ENCODE data around the gene ZMYND12.

GRCh38 chr1:42403880-42404400 lies 51.9 kb downstream of the ZMYND12 start:
- TF ChIP-seq CTCF (conservative IDR thresholded peaks at IDR 0.05; ENCODE audit: low read depth, low read length) (peak; percentile 43; the same call in 1 of the 2 replicates), EZH2phosphoT487 (IDR thresholded peaks at IDR 0.05; ENCODE audit: borderline replicate concordance, low read length) (no peak), EZH2 (IDR thresholded peaks at IDR 0.05; ENCODE audit: low read length, unreplicated experiment) (no peak)
